GM12872 (cell line): ENCODE measurements around the gene TCP11L2.

ENCODE experiments used
- CTCF ChIP-seq: IDR thresholded peaks from 3 replicates; pipeline ENCODE4 v1.5.1; 2011; ENCODE audit warnings: low read depth, mild to moderate bottlenecking, low read length, moderate library complexity; ENCODE audit not compliant: insufficient read depth

TCP11L2 gene

DNA sequence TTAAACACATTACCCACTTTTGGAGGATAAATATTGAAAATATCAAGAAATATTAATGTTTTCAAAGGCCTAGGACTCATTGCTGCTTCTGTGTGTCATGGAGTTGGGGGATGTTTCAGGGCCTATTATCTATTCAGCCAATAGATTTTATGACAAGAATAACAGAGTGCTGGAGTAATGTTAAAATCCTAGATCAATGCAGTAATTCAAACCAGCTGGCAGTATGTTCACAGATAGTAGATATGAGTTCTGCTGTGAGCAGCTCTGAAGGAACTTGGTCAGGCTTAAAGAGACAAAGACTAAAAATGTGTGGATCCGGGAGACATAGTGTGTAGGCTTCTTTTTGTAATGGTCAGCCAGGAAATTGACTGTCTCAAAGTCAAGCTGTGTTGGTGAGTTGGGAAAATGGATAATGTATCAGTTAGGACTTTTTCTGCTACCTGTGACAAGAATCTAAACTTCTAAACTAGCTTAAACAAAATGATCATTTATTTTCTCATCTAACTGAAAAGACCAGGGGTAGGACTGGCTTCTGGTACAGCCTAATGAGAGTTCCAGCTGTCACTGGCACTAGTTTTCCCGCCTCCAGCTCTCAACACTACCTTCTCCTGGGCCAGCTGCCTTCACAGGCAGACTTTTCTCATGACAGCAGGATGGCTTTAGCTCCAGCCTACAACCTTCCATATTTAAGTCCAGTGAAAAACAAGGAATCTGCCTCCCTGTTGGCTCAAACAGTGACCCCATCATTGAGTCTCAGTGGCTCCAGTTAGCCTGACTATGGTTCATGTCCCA is 38.7 kb downstream of the TCP11L2 start:
- TF ChIP-seq CTCF: no peak

GRCh38 chr12:106342397-106343213 is 40.1 kb downstream of the TCP11L2 start:
- TF ChIP-seq CTCF: no peak

- no peak for TF ChIP-seq CTCF
Measured at GRCh38 chr12:106343214-106343528, 40.6 kb downstream of the TCP11L2 start.

DNA sequence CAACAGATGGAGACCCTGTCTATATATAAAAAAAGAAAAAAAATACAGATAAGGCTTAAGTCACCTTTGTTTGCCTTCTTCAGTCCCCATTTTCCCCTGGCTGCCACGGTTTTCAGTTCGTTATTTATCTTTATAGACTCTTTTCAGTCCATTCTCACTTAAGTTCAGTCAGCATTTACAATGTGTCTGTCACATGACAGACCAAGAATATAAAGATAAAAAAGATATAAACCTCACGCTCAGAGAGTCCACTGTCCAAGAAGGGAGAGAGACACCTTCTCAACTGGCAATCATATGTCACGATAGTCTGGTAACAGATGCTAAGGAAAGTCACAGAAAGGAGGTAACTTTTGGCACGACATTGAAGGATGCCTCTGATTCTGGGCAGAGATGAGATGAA is 41.6 kb downstream of the TCP11L2 start:
- no peak for TF ChIP-seq CTCF

- 0 out of 3 replicates have a peak, but pooled peaks have one; percentile 15 for TF ChIP-seq CTCF
Measured at GRCh38 chr12:106345746-106346145, 43.2 kb downstream of the TCP11L2 start.

- TF ChIP-seq CTCF: no peak
Measured at GRCh38 chr12:106348411-106348810, 45.9 kb downstream of the TCP11L2 start.

GRCh38 chr12:106353175-106353574 is 50.6 kb downstream of the TCP11L2 start:
- TF ChIP-seq CTCF: no peak
